HG03342 (cell line): ENCODE measurements around the gene TPCN2.
"Not testable (repeated sequence)": the region's sequence is repeated elsewhere in the genome, so short reads cannot be mapped to it uniquely, and the experiment has no call there.

Source experiments
- ATAC-seq: cut with Tn5 transposase; IDR thresholded peaks from one replicate; pipeline ENCODE4 v1.9.1; 2021; ENCODE audit warnings: mild to moderate bottlenecking, moderate library complexity; ENCODE audit not compliant: unreplicated experiment

The TPCN2 gene

DNA sequence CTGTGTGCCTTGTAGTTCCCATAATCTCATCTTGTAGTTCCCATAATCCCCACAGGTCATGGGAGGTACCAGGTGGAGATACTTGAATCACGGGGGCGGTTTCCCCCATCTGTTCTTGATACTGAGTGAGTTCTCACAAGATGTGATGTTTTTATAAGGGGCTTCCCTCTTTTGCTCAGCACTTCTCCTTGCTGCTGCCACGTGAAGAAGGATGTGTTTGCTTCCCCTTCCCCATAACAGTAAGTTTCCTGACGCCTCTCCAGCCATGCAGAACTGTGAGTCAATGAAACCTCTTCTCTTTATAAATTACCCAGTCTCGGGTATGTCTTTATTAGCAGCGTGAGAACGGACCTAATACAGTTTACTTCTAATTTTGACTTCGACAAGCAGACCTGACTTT, 93.0 kb downstream of the TPCN2 start:
- no peak for ATAC-seq

GRCh38 chr11:69142895-69143294, 94.2 kb downstream of the TPCN2 start:
- no peak for ATAC-seq

DNA sequence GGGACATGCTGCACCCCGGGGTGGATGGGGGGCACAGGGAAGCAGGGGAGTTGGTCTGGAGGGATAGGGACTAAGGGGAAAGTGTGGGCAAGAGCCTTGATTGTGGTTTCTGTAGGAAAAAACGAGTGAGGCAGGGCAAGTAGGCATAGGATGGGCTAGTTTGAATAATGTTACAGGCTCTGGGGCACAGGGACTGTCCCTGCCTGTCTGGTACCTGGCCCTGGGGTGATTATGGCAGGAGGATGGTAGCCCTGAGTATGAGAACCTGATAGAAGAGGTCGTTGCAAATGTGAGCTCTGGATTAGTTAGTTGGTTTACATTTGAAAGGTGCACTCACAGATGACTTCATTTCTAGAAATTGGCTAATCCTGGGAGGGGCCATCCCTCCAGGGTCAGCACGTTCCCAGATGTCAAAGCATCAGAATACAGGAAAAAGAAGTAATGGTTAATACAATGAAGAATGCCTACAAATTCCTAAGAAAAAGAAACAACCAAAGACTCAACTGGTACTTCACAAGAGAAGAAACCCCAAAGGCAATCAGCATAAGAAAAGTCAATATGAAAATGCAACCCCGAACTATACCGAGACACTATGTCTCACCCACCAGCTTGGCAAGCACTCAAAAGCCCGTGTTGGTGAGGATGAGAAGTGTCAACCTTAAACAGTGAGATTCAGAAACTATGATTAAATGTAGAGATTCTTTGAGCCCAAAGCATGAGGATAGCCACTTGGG, 95.8 kb downstream of the TPCN2 start:
- ATAC-seq: no peak

DNA sequence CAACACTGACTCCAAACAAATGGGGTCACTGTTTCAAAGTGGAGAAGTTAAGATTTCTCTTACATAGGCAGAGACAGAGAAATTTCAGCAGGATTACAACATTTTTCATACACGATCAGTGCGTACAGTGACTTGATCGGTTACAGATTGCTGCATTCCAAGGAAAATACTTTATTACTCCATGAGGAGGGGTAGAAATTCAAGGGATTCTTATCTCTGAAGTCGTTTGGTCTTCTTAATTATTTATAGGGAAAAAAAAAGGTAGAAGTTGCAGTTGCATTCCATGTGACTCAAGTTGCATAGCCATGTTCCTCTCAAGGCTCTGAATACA, 96.3 kb downstream of the TPCN2 start:
- ATAC-seq: no peak

DNA sequence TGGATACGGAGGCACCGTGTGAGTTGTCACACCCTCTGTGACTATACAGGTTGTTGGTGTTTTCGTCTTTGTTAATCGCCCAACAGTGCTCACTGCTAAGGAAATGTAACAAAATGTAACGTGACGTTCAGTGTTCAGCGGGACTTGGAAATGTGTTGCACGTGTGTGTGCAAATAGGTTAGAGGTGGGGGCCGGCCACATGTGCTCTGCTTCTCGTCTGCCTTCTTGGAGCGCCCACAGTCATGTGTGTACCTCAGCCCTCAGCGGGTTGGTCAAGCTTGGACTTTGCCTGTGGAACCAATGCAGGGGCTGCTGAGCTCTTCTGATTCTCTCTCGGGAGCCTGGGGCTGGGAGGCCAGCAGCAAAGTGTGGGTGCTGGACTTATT, 99.6 kb downstream of the TPCN2 start:
- no peak for ATAC-seq

GRCh38 chr11:69148806-69149205, 100.1 kb downstream of the TPCN2 start:
- no peak for ATAC-seq

GRCh38 chr11:69149338-69150045, 100.8 kb downstream of the TPCN2 start:
- ATAC-seq: not testable (repeated sequence)

DNA sequence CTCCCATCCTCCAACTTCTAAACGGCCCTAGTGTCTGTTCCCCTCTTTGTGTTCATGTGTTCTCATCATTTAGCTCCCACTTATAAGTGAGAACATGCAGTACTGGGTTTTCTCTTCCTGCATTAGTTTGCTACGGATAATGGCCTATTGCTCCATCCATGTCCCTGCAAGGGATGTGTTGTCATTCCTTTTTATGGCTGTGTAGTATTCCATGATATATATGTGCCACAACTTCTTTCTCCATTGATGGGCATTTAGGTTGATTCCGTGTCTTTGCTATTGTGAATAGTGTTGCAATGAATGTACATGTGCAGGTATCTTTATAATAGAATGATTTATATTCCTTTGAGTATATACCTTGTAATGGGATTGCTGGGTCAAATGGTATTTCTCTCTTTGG, 101.4 kb downstream of the TPCN2 start:
- ATAC-seq: no peak

GRCh38 chr11:69151836-69152235, 103.1 kb downstream of the TPCN2 start:
- ATAC-seq: no peak

GRCh38 chr11:69152733-69153421, 104.1 kb downstream of the TPCN2 start:
- no peak for ATAC-seq

GRCh38 chr11:69153661-69154060, 104.9 kb downstream of the TPCN2 start:
- ATAC-seq: no peak

- no peak for ATAC-seq
Measured at GRCh38 chr11:69154211-69154913, 105.6 kb downstream of the TPCN2 start.

DNA sequence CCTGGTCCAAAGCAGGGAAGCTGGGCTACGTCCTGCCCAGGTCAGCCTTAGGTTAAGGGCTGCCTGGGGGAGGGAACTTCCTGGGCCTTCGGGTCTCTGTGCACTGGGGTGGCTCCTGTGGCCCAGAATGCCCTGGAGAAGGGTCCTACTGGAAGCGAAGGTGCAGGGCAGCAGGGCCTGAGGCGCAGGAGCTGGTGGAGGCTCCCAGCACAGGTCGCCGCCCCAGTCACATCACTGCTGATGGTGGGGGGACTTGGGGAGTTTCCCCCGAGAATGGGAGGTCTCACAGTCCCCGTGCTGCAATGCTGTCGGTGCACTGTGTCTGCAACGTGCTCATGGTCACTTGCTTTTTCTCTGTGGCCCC, 106.2 kb downstream of the TPCN2 start:
- no peak for ATAC-seq

- ATAC-seq: no peak
Measured at GRCh38 chr11:69155302-69156234, 106.8 kb downstream of the TPCN2 start, which contains the start of gene SMIM38. Gene SMIM38 (plus strand): TSS chr11:69155935. CDS start chr11:69157847, 1,912 bp downstream.

GRCh38 chr11:69156235-69156639, 107.5 kb downstream of the TPCN2 start:
- no peak for ATAC-seq

- no peak for ATAC-seq
Measured at GRCh38 chr11:69156673-69157155, 108.0 kb downstream of the TPCN2 start.

- no peak for ATAC-seq
Measured at GRCh38 chr11:69157156-69157821, 108.6 kb downstream of the TPCN2 start.

- ATAC-seq: no peak
Measured at GRCh38 chr11:69157822-69158231, 109.1 kb downstream of the TPCN2 start.

GRCh38 chr11:69158301-69159149, 109.8 kb downstream of the TPCN2 start:
- no peak for ATAC-seq
